Kidney (tissue), 14 donors: ENCODE results near the gene ANO7. TPM values are rescaled to one million over a fixed set of nuclear protein-coding genes. Genes with fewer than 3 reads are reported as not detected.

Experiments used
- DNase-seq, 5 donors: peaks; one replicate each; pipeline ENCODE4 v3.0.0-alpha.2; 2013 to 2020
- FAIRE-seq: peaks from 2 replicates; lab custom pipeline; 2012; peaks lifted over from hg19 to GRCh38; lab: Jason Lieb, UNC
- H3K27ac ChIP-seq, 2 donors: one replicate each; pipeline ENCODE4 v1.7.0; 2013; ENCODE audit warnings: low read depth in 2 of 2, low read length in 2 of 2, inconsistent platforms in 1 of 2
- H3K27me3 ChIP-seq: one replicate; pipeline ENCODE4 v1.7.1; 2013; ENCODE audit warnings: low read length, inconsistent platforms; ENCODE audit not compliant: control insufficient read depth, insufficient read depth
- H3K36me3 ChIP-seq, 3 donors: one replicate each; pipeline versions ENCODE4 v1.7.0 to v1.7.1; 2013; ENCODE audit warnings: low read length in 3 of 3, control low read depth in 1 of 3, inconsistent platforms in 1 of 3; ENCODE audit not compliant: insufficient read depth in 3 of 3, control insufficient read depth in 2 of 3
- H3K4me1 ChIP-seq, 3 donors: one replicate each; pipeline versions ENCODE4 v1.7.0 to v1.7.1; 2013; ENCODE audit warnings: low read length in 3 of 3, inconsistent platforms in 1 of 3, low read depth in 1 of 3; ENCODE audit not compliant: control insufficient read depth in 2 of 3, insufficient read depth in 2 of 3
- H3K4me3 ChIP-seq, 3 donors: one replicate each; pipeline versions ENCODE4 v1.7.0 to v1.8.1; 2013; ENCODE audit warnings: low read length in 3 of 3, control low read depth in 1 of 3, inconsistent platforms in 1 of 3
- H3K9ac ChIP-seq, 3 donors: one replicate each; pipeline versions ENCODE4 v1.7.0 to v1.7.1; 2013; ENCODE audit warnings: low read length in 3 of 3, control low read depth in 1 of 3, inconsistent platforms in 1 of 3
- H3K9me3 ChIP-seq, 3 donors: one replicate each; pipeline versions ENCODE4 v1.7.0 to v1.7.1; 2013; ENCODE audit warnings: low read length in 3 of 3, control low read depth in 1 of 3, inconsistent platforms in 1 of 3; ENCODE audit not compliant: control insufficient read depth in 2 of 3, insufficient read depth in 1 of 3
- CTCF ChIP-seq: IDR thresholded peaks from 3 replicates; pipeline ENCODE4 v1.5.1; 2012; ENCODE audit warnings: mild to moderate bottlenecking, moderate library complexity, borderline replicate concordance; ENCODE audit not compliant: insufficient read depth; ENCODE audit errors: extremely low read depth
- intact Hi-C: fragments of 100-400 bp; cut with DNase I; formaldehyde crosslinking; loops from one replicate; pipeline ENCODE4 v1.11.1; 2022
- polyA plus RNA-seq: library from polyadenylated mRNA; stranded (reverse); fragments of 350-450 nt; fragmentation: Illumina TruSeq; extraction: RNeasy Lipid Tissue Mini Kit (QIAGEN cat#74804); gene quantifications from one replicate; pipeline ENCODE4 v1.2.3, GENCODE V29; 2014; ENCODE audit warnings: low read depth, low replicate concordance; ENCODE audit not compliant: insufficient read depth
- total RNA-seq: library from RNA; stranded (reverse); fragmentation: NEBNext Ultra II Directional; extraction: Animal tissue kit (Norgen Biotek cat#: 25700); gene quantifications from one replicate; pipeline ENCODE4 v1.2.1, GENCODE V29; 2021
- donor health status: control.
- donor health status: control.
- donor health status: control.
- donor health status: control.
- donor health status: control.
- donor health status: DM: yes; HTN: yes; CAD: no.
- donor health status: Normal renal cell carcinoma (clear cell type).

The ANO7 gene
- total and polyA plus RNA-seq, 2 donors from 2014 or later: 1.1 to 1.9 TPM

GRCh38 chr2:241213567-241213966, 25.1 kb downstream of the ANO7 start:
- no peak for DNase-seq
- Histone ChIP-seq H3K36me3 (no peaks in the 10 kb centered on the region), H3K27me3 (no peaks in the 10 kb centered on the region), H3K4me1 (no peaks in the 10 kb centered on the region), H3K9me3 (no peaks in the 10 kb centered on the region), H3K27ac (no peak overlapping the region), H3K9ac (no peak overlapping the region), H3K4me3 (no peak overlapping the region)
- intact Hi-C loops: no loop called here
- no peak for TF ChIP-seq CTCF
- no peak for FAIRE-seq

- no peak overlapping the region for H3K9ac ChIP-seq
- H3K9me3 ChIP-seq: no peaks in the 10 kb centered on the region
- H3K27ac ChIP-seq: no peak overlapping the region
- no peak for DNase-seq
- no peak for TF ChIP-seq CTCF
- intact Hi-C loops: no loop called here
- no peaks in the 10 kb centered on the region for H3K27me3 ChIP-seq
- peaks cover 0 to 3% (median 0%) of the 10 kb centered on the region in 3 donors for H3K4me1 ChIP-seq
- FAIRE-seq: no peak
- H3K36me3 ChIP-seq: no peaks in the 10 kb centered on the region
- no peak overlapping the region for H3K4me3 ChIP-seq
Measured at GRCh38 chr2:241214209-241214608, 25.7 kb downstream of the ANO7 start.

GRCh38 chr2:241214766-241215165, 26.3 kb downstream of the ANO7 start:
- intact Hi-C loops: loop anchor here (5.0 kb wide), 1 partner anchor 362 kb away; no protein-coding TSS in a partner anchor

More at GRCh38 chr2:241214766-241215165, 26.3 kb downstream of the ANO7 start:
- Histone ChIP-seq H3K9ac (no peak overlapping the region), H3K4me3 (no peak overlapping the region), H3K27me3 (no peaks in the 10 kb centered on the region), H3K4me1 (peaks cover 0 to 3% (median 0%) of the 10 kb centered on the region in 3 donors), H3K9me3 (no peaks in the 10 kb centered on the region), H3K36me3 (no peaks in the 10 kb centered on the region), H3K27ac (no peak overlapping the region)
- FAIRE-seq: no peak
- TF ChIP-seq CTCF: no peak
- DNase-seq: no peak
